OCI-LY1 (cell line): ENCODE measurements around the gene CA6.

Experiments used
- CTCF ChIP-seq: fragments of 200-600 bp; sonication (generic), shearing (Covaris generic); IDR thresholded peaks from 2 replicates; pipeline ENCODE4 v1.5.1; 2017; ENCODE audit warnings: mild to moderate bottlenecking, antibody characterized with exemption, low read length, moderate library complexity, mixed read lengths
- EZH2 ChIP-seq: fragments of 200-600 bp; sonication (generic), shearing (Covaris generic); IDR thresholded peaks from 2 replicates; pipeline ENCODE4 v1.8.0; 2017; ENCODE audit warnings: borderline replicate concordance, mixed run types, mild to moderate bottlenecking, antibody characterized with exemption, low read length, moderate library complexity, mixed read lengths

DNA sequence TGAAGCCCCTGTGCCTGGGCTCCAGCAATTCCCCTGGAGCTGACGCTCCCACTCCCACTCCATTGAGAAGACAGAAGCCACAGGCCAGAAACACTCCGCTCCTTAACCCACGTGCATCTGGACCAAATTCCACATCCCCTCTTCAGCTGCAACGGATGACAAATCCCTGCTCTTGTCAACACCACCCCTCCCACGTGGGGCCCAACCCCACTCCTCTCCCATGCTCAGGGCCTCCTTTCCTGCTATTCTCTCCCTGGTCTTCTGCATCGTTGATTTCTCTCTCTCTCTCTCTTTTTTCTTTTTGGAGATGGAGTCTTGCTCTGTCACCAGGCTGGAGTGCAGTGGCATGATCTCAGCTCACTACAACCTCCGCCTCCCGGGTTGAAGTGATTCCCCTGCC is 18.3 kb downstream of the CA6 start:
- no peak for TF ChIP-seq CTCF
- TF ChIP-seq EZH2, result no peak
